BJ (cell line): ENCODE results near the gene PAM16. TPM values are rescaled to one million over a fixed set of nuclear protein-coding genes. Genes with fewer than 3 reads are reported as not detected.
"Not testable (repeated sequence)": the region's sequence is repeated elsewhere in the genome, so short reads cannot be mapped to it uniquely, and the experiment has no call there.

Experiments
- CTCF ChIA-PET: fragments of 350-600 bp; formaldehyde crosslinking; extraction: SDS; loops from one replicate; lab custom pipeline; 2021; ENCODE audit warnings: antibody characterized with exemption, inconsistent platforms; lab: Yijun Ruan, JAX
- POLR2A ChIA-PET: fragments of 300-600 bp; sonication (Branson Sonifier 250); formaldehyde crosslinking; extraction: SDS; loops from one replicate; lab custom pipeline; 2021; ENCODE audit warnings: antibody characterized with exemption; lab: Charles Lee
- DNase-seq: peaks from one replicate; pipeline ENCODE4 v3.0.0-alpha.2; 2011; ENCODE audit warnings: low read depth
- H3K27me3 ChIP-seq: 2 replicates; pipeline ENCODE4 v1.6.0; 2011; ENCODE audit warnings: low read length; ENCODE audit not compliant: control insufficient read depth, insufficient read depth
- H3K36me3 ChIP-seq: 2 replicates; pipeline ENCODE4 v1.5.1; 2011; ENCODE audit warnings: low read length; ENCODE audit not compliant: control insufficient read depth, insufficient read depth
- H3K4me3 ChIP-seq: 2 replicates; pipeline ENCODE4 v1.5.1; 2011; ENCODE audit warnings: low read depth, mild to moderate bottlenecking, control low read depth, low read length
- CTCF ChIP-seq: IDR thresholded peaks from 2 replicates; pipeline ENCODE4 v1.5.1; 2011; ENCODE audit warnings: low read depth, mild to moderate bottlenecking, control low read depth, inconsistent platforms, low read length, moderate library complexity; ENCODE audit not compliant: insufficient read depth
- polyA minus RNA-seq: library from RNA; depleted of rRNA, polyadenylated mRNA; stranded (reverse); fragments of >200 nt; gene quantifications from 2 replicates; pipeline ENCODE4 v1.2.3, GENCODE V29; 2011; rRNA and poly(A)+ RNA removed
- polyA plus RNA-seq: library from polyadenylated mRNA; depleted of rRNA; stranded (reverse); fragments of >200 nt; gene quantifications from 2 replicates; pipeline ENCODE4 v1.2.3, GENCODE V29; 2011; rRNA removed

PAM16 gene
- polyA plus RNA-seq (33.1 and 44.2 TPM in 2 replicates), polyA minus RNA-seq (2.5 and 7.2 TPM in 2 replicates)

GRCh38 chr16:4350787-4351659, at the start of gene PAM16:
Gene PAM16, minus strand, starts transcription at chr16:4351321. Its CDS starts 87 bp downstream, at chr16:4351234.
- H3K4me3 ChIP-seq, result peak within 1 kb of the TSS; percentile 91
- no peaks in the 10 kb centered on the region for H3K27me3 ChIP-seq
- 0 out of 2 replicates have a peak, but pooled peaks have one; percentile 13 for TF ChIP-seq CTCF
- H3K36me3 ChIP-seq, result no peaks in the 10 kb centered on the region; the same call in 1 of the 2 replicates
- peak; percentile 57 for DNase-seq
- ChIA-PET CTCF (interaction anchor here (0.6 to 8.6 kb wide), 11 partner anchors 8 to 97 kb away, joined by 3 to 109 read pairs (median 3); no protein-coding TSS in a partner anchor), POLR2A (no interaction called here)

- Histone ChIP-seq H3K36me3 (peaks cover 13% of the 10 kb centered on the region), H3K27me3 (no peaks in the 10 kb centered on the region), H3K4me3 (no peak overlapping the region)
- ChIA-PET CTCF (interaction anchor here (0.9 to 12.3 kb wide), 3 partner anchors 39 to 146 kb away, joined by 3 to 205 read pairs (median 5); no protein-coding TSS in a partner anchor), POLR2A (interaction anchor here (0.7 kb wide), 1 partner anchor 498 kb away, joined by 4 read pairs; no protein-coding TSS in a partner anchor)
- DNase-seq, result no peak
- TF ChIP-seq CTCF, result no peak
Measured at GRCh38 chr16:4399001-4399730, 48.0 kb upstream of the PAM16 start.

GRCh38 chr16:4395055-4395726, 44.1 kb upstream of the PAM16 start:
- peaks cover 2% of the 10 kb centered on the region; the same call in 1 of the 2 replicates for H3K36me3 ChIP-seq
- POLR2A ChIA-PET, result no interaction called here

GRCh38 chr16:4393850-4394249, 42.7 kb upstream of the PAM16 start:
- CTCF ChIA-PET, result interaction anchor here (1.2 to 10.3 kb wide), 8 partner anchors 10 to 140 kb away, joined by 3 to 120 read pairs (median 8); partner anchors contain the start of gene VASN
- DNase-seq, H3K27me3 ChIP-seq, H3K4me3 ChIP-seq, H3K36me3 ChIP-seq, POLR2A ChIA-PET: not testable (repeated sequence)

More at GRCh38 chr16:4395055-4395726, 44.1 kb upstream of the PAM16 start:
- no peaks in the 10 kb centered on the region for H3K27me3 ChIP-seq
- H3K4me3 ChIP-seq, result no peak overlapping the region
- no peak for DNase-seq
- TF ChIP-seq CTCF, result no peak
- CTCF ChIA-PET, result interaction anchor here (1.0 to 10.3 kb wide), 5 partner anchors 9 to 46 kb away, joined by 3 to 120 read pairs (median 6); no protein-coding TSS in a partner anchor

- no peak for DNase-seq
- H3K36me3 ChIP-seq, result peaks cover 5% of the 10 kb centered on the region
- ChIA-PET POLR2A (interaction anchor here (1.0 kb wide), 1 partner anchor 17 kb away, joined by 3 read pairs; no protein-coding TSS in a partner anchor), CTCF (interaction anchor here (0.7 to 10.3 kb wide), 10 partner anchors 11 to 214 kb away, joined by 3 to 120 read pairs (median 6); partner anchors contain the start of gene VASN)
- no peaks in the 10 kb centered on the region for H3K27me3 ChIP-seq
- no peak overlapping the region for H3K4me3 ChIP-seq
- TF ChIP-seq CTCF, result no peak
Measured at GRCh38 chr16:4393240-4393600, 42.1 kb upstream of the PAM16 start.
